Natural killer cell (primary cell): ENCODE results near the gene USP48. TPM values are rescaled to one million over a fixed set of nuclear protein-coding genes. Genes with fewer than 3 reads are reported as not detected.
A peak's percentile ranks its signal among the peaks of the same experiment; 100 is the strongest.
"Not testable (repeated sequence)": the region's sequence is repeated elsewhere in the genome, so short reads cannot be mapped to it uniquely, and the experiment has no call there.

Source experiments
- ATAC-seq, 3 donors: fragments of 150-1000 bp in 2 of 3; fragments of 200-7000 bp in 1 of 3; cut with Tn5 transposase; 1 replicate in 1 of 3; 2 replicates in 2 of 3; pipeline ENCODE4 v1.10.0; 2021; ENCODE audit warnings: mild to moderate bottlenecking in 2 of 3, moderate library complexity in 2 of 3
- DNase-seq, 2 donors: peaks; one replicate each; pipeline versions ENCODE4 v3.0.0 to v3.0.0-alpha.2; 2013 to 2021; ENCODE audit warnings: mixed read lengths in 1 of 2
- H3K27ac ChIP-seq: one replicate; pipeline ENCODE4 v1.5.1; 2013; ENCODE audit warnings: mild to moderate bottlenecking, low read length
- H3K27me3 ChIP-seq: one replicate; pipeline ENCODE4 v1.6.1; 2013; ENCODE audit warnings: low read length; ENCODE audit not compliant: control insufficient read depth, insufficient read depth
- H3K36me3 ChIP-seq: one replicate; pipeline ENCODE4 v1.6.1; 2013; ENCODE audit warnings: low read length; ENCODE audit not compliant: control insufficient read depth, insufficient read depth
- H3K4me1 ChIP-seq: one replicate; pipeline ENCODE4 v1.6.1; 2013; ENCODE audit warnings: low read length; ENCODE audit not compliant: control insufficient read depth, insufficient read depth
- H3K4me3 ChIP-seq: one replicate; pipeline ENCODE4 v1.5.1; 2013; ENCODE audit warnings: low read length
- H3K9me3 ChIP-seq: one replicate; pipeline ENCODE4 v1.6.1; 2013; ENCODE audit warnings: low read length; ENCODE audit not compliant: control insufficient read depth, insufficient read depth
- H3K27ac Mint-ChIP-seq, 2 donors: one replicate each; pipeline ENCODE4 v1.8.0; 2022; ENCODE audit warnings: mild to moderate bottlenecking in 2 of 2, mixed read lengths in 2 of 2, moderate library complexity in 1 of 2
- H3K27me3 Mint-ChIP-seq, 2 donors: one replicate each; pipeline ENCODE4 v1.8.0; 2022; ENCODE audit warnings: low read depth in 2 of 2, mixed read lengths in 2 of 2
- H3K36me3 Mint-ChIP-seq: one replicate; pipeline ENCODE4 v1.8.0; 2022; ENCODE audit warnings: mixed read lengths
- H3K4me1 Mint-ChIP-seq, 2 donors: one replicate each; pipeline ENCODE4 v1.8.0; 2022; ENCODE audit warnings: mixed read lengths in 2 of 2
- H3K4me3 Mint-ChIP-seq: one replicate; pipeline ENCODE4 v1.8.0; 2022; ENCODE audit warnings: mild to moderate bottlenecking, moderate library complexity, mixed read lengths
- H3K9me3 Mint-ChIP-seq, 2 donors: one replicate each; pipeline ENCODE4 v1.8.0; 2022; ENCODE audit warnings: mixed read lengths in 2 of 2
- CTCF ChIP-seq: fragments of 200-600 bp; IDR thresholded peaks from one replicate; pipeline ENCODE4 v1.8.0; 2022; ENCODE audit warnings: antibody characterized with exemption
- WGBS: methylation state at CpG from one replicate; pipeline ENCODE4 v1.1.7; 2013; ENCODE audit warnings: missing lambda C conversion rate; ENCODE audit not compliant: insufficient coverage; 5-methylcytosine and 5-hydroxymethylcytosine counted together
- intact Hi-C: fragments of 100-400 bp; cut with micrococcal nuclease; formaldehyde crosslinking; loops from one replicate; pipeline ENCODE4 v1.14.2; 2022
- total RNA-seq, 4 donors: library from RNA; stranded (reverse); fragments of 120-200 nt in 1 of 4; gene quantifications; one replicate each; pipeline versions ENCODE4 v1.2.3 to v1.2.4, GENCODE V29; 2013 to 2022

USP48 gene
- total RNA-seq, 3 donors from 2014 or later (not counting 1 experiment from before 2014, with no cell fraction given) = 71.4 to 127 (median 90.5) TPM

- H3K4me1 ChIP-seq = peaks cover 15% of the 10 kb centered on the region
- WGBS = 64% methylated on average over 1 of the region's 2 CpGs
Measured at GRCh38 chr1:21775550-21775914, 7.4 kb downstream of the USP48 start.

GRCh38 chr1:21774835-21775549 is 8.0 kb downstream of the USP48 start:
- H3K27ac Mint-ChIP-seq = peak overlapping the region; percentile 43 to 60
- Histone ChIP-seq H3K4me3 (no peak overlapping the region), H3K9me3 (no peaks in the 10 kb centered on the region), H3K27me3 (no peaks in the 10 kb centered on the region), H3K36me3 (no peaks in the 10 kb centered on the region), H3K4me1 (peaks cover 15% of the 10 kb centered on the region), H3K27ac (no peak overlapping the region)
- intact Hi-C loops = no loop called here
- H3K4me3 Mint-ChIP-seq = no peak overlapping the region
- TF ChIP-seq CTCF = no peak
- H3K36me3 Mint-ChIP-seq = no peaks in the 10 kb centered on the region
- H3K9me3 Mint-ChIP-seq = no peaks in the 10 kb centered on the region
- H3K4me1 Mint-ChIP-seq = peaks cover 47 to 53% of the 10 kb centered on the region in 2 donors
- no peaks in the 10 kb centered on the region for H3K27me3 Mint-ChIP-seq
- ATAC-seq = no peak
- 89% methylated on average over 13 of the region's 15 CpGs for WGBS
- no peak for DNase-seq

More at GRCh38 chr1:21775550-21775914, 7.4 kb downstream of the USP48 start:
- Histone ChIP-seq H3K27me3 (no peaks in the 10 kb centered on the region), H3K4me3 (no peak overlapping the region), H3K27ac (no peak overlapping the region), H3K9me3 (no peaks in the 10 kb centered on the region), H3K36me3 (no peaks in the 10 kb centered on the region)
- no peak for TF ChIP-seq CTCF
- Mint-ChIP-seq H3K4me1 (peaks cover 48 to 54% of the 10 kb centered on the region in 2 donors), H3K4me3 (no peak overlapping the region), H3K27ac (peak overlapping the region; percentile 43 to 60), H3K9me3 (no peaks in the 10 kb centered on the region), H3K27me3 (no peaks in the 10 kb centered on the region), H3K36me3 (no peaks in the 10 kb centered on the region)
- intact Hi-C loops = no loop called here
- ATAC-seq (no peak), DNase-seq (no peak)

- Histone ChIP-seq H3K36me3 (no peaks in the 10 kb centered on the region), H3K9me3 (no peaks in the 10 kb centered on the region), H3K4me3 (no peak overlapping the region), H3K4me1 (peaks cover 18% of the 10 kb centered on the region), H3K27ac (peak overlapping the region; percentile 26), H3K27me3 (no peaks in the 10 kb centered on the region)
- DNase-seq = peak in 1 of 2 donors; percentile 40
- H3K4me1 Mint-ChIP-seq = peaks cover 50 to 56% of the 10 kb centered on the region in 2 donors
- TF ChIP-seq CTCF = no peak
- intact Hi-C loops = no loop called here
- H3K4me3 Mint-ChIP-seq = peak overlapping the region; percentile 47
- H3K36me3 Mint-ChIP-seq = no peaks in the 10 kb centered on the region
- no peaks in the 10 kb centered on the region for H3K9me3 Mint-ChIP-seq
- ATAC-seq = peak; percentile 57 to 69 (median 64)
- H3K27ac Mint-ChIP-seq = peak overlapping the region; percentile 76 to 77
- 10% methylated on average over 2 of the region's 3 CpGs for WGBS
- no peaks in the 10 kb centered on the region for H3K27me3 Mint-ChIP-seq
Measured at GRCh38 chr1:21773585-21773984, 9.4 kb downstream of the USP48 start.

GRCh38 chr1:21771672-21772071 is 11.3 kb downstream of the USP48 start:
- H3K4me1 ChIP-seq = peaks cover 34% of the 10 kb centered on the region
- ATAC-seq, H3K27ac ChIP-seq: not testable (repeated sequence)

GRCh38 chr1:21770602-21771001 is 12.3 kb downstream of the USP48 start:
- H3K4me3 Mint-ChIP-seq, DNase-seq, ATAC-seq, H3K36me3 Mint-ChIP-seq, H3K36me3 ChIP-seq, H3K9me3 ChIP-seq, intact Hi-C loops, H3K27ac ChIP-seq, H3K27me3 Mint-ChIP-seq, H3K27me3 ChIP-seq, H3K9me3 Mint-ChIP-seq, H3K4me3 ChIP-seq: not testable (repeated sequence)
- Mint-ChIP-seq H3K4me1 (peaks cover 41 to 54% of the 10 kb centered on the region in 2 donors), H3K27ac (peak overlapping the region in 1 of 2 donors; percentile 31)
- WGBS = 97% methylated on average over 9 of the region's 9 CpGs
- peaks cover 38% of the 10 kb centered on the region for H3K4me1 ChIP-seq

More at GRCh38 chr1:21771672-21772071, 11.3 kb downstream of the USP48 start:
- H3K36me3 ChIP-seq, H3K9me3 ChIP-seq, H3K27me3 ChIP-seq, intact Hi-C loops, H3K4me3 ChIP-seq, H3K27ac Mint-ChIP-seq, H3K36me3 Mint-ChIP-seq, H3K27me3 Mint-ChIP-seq, DNase-seq, H3K9me3 Mint-ChIP-seq, H3K4me3 Mint-ChIP-seq: not testable (repeated sequence)
- H3K4me1 Mint-ChIP-seq = peaks cover 50 to 55% of the 10 kb centered on the region in 2 donors
- WGBS = 67% methylated on average over 10 of the region's 10 CpGs
